Body of pancreas (tissue), 4 donors: ENCODE results near the gene GP1BB.

Experiments used
- CTCF ChIP-seq, 7 experiments: fragments of 450-650 bp in 4 of 7; fragments of 200-600 bp in 3 of 7; sonication (generic) in 3 of 7; IDR thresholded peaks; one replicate each; pipeline ENCODE4 v1.5.1; 2016 to 2019; ENCODE audit warnings: antibody characterized with exemption in 7 of 7
- POLR2A ChIP-seq, 3 donors: fragments of 450-650 bp; IDR thresholded peaks; one replicate each; pipeline ENCODE4 v1.6.1; 2016; ENCODE audit warnings: antibody characterized with exemption in 3 of 3, mild to moderate bottlenecking in 2 of 3

DNA sequence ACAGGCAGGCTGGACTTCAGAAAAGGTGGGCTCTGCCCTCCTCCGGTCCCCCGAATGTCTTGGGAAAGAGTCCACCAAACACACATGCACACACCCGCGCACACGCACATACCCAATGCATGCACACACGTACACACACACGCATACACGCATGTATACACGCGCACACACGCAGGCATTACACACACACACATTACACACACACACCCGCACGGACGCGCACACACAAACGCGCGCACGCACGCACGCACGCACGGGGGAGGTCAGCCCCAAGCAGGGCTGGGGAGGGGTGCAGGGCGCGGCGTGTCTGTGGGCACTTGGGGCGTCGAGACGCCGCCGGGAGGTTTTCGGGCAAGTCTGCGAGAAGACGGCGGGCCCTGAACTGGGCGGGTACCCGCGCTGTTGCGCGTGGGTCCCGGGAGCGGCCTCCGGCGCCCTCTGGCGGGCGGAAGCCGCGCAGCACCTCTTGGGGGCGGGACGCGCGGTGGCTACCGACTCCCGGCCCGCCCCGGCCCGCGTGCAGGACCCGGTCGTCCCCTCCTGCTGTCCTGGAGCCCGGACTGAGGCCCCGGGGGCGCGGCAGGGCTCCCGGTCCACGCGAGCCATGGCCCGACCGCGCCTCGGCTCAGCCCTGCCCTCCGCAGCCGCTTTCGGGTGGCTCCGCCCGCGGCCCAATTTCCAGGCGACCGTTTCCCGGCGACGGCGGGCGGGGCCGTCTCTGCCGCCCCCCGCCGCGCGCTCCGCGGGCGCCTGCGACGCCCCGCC, 5.5 kb upstream of the GP1BB start:
- TF ChIP-seq CTCF (IDR thresholded peaks at IDR 0.05) (peak; percentile 64 to 98 (median 92)), POLR2A (IDR thresholded peaks at IDR 0.05) (no peak)
